GM18520 (cell line): ENCODE data around the gene NUDT13.

Source experiments
- ATAC-seq: cut with Tn5 transposase; IDR thresholded peaks from one replicate; pipeline ENCODE4 v1.9.1; 2021; ENCODE audit not compliant: unreplicated experiment

The NUDT13 gene

GRCh38 chr10:73161662-73162061, 51.4 kb downstream of the NUDT13 start:
- no peak for ATAC-seq

DNA sequence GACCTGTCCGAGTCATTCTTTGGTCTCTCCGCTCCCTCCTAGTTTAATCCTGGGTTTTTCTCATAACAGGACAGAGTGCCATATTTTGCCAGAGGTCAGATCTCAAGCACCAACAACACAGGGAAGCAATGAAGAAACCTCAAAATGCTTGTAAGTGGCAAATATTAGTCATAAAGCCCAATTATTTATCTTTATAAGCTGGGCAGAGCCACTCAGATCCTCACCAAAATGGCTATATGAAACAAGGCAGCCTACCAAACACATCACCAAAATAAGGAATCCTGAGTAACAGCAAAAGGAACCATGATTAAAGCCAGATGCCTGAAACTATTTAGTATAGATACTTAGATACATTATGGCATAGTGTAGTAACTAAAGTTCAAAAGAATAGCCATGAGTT, 52.8 kb downstream of the NUDT13 start:
- ATAC-seq: no peak

DNA sequence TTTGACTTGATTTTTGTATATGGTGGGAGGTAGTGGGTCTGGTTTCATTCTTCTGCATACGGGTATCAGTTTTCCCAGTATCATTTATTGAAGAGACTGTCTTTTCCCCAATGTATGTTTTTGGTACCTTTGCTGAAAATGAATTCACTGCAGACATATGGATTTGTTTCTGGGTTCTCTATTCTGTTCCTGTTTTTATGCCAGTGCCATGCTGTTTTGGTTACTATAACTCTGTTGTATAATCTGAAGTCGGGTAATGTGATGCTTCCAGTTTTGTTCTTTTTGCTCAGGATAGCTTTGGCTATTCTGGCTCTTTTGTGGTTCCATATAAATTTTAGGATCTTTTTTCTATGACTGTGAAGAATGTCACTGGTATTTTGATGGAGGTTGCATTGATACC, 56.7 kb downstream of the NUDT13 start:
- no peak for ATAC-seq

GRCh38 chr10:73167458-73167782, 57.2 kb downstream of the NUDT13 start:
- ATAC-seq: no peak

DNA sequence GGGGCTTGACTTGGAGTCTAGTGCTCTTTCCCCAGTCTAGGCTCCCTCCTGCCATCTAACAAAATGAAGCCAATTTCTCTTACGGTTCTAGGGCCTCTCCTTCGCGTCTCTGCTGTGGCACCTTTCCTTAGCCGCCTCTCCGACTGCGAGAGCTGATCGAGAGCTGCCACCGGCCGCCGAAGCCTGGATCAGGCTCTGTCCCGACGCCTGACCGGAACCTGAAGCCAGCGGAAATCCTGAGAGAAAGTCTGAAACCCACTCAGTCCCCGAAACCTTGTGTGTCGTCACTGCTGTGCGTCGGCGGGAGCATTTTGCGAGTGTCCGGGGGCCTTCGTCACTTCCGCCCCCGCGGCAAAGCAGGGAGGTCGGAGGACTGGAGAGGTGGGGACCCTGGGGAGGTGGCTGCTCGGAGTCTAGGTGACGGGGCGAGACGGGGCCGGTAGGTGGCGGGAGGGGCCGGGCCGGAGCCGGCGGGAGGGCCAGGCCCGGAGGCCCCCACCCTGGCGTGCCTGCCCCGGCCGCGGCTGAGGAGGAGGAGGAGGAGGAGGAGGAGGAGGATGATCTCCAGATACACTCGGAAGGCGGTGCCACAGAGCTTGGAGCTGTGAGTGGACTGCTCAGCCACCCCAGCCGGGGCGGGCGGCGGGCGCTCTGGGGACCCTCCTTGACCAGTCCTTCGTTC, 57.7 kb downstream of the NUDT13 start, which contains the start of the genes ECD and FAM149B1:
ECD (minus strand) TSS at position 226 of the 682 bp plus-strand sequence. CDS start 4,071 bp downstream, outside the sequence.
FAM149B1 (plus strand) TSS at position 337 of the 682 bp plus-strand sequence; CDS start at position 558, 221 bp downstream.
- peak; percentile 85 for ATAC-seq

DNA sequence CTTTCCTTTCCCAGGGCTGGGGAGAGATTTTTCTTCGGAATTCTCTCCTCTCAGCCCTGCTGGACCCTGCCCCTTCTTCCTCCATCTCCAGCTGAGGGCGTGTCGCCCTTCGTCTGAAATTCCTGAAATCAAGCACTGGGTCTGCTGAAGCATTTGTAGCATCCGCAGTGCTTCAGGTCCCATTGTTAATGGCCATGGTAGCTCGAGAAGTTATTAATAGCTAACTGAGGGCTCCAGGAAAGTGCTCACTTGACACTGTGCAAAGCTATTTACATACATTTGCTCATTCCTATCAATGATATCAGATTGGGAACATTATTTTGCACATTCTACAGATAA, 58.2 kb downstream of the NUDT13 start:
- ATAC-seq: no peak

DNA sequence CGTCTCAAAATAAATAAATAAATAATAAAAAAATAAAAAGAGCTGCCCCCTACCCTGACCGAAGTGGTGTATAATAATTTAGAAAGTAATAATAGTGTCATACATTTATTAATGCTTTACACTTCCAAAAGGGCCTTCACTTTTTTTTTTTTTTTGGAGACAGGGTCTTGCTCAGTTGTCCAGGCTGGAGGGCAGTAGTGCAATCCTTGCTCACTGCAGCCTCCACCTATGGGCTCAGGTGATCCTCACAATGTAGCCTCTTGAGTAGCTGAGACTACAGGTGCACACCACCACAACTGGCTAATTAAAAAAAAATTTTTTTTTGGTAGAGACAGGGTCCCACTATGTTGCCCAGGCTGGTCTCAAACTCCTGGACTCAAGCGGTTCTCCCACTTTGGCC, 59.1 kb downstream of the NUDT13 start:
- ATAC-seq: no peak

DNA sequence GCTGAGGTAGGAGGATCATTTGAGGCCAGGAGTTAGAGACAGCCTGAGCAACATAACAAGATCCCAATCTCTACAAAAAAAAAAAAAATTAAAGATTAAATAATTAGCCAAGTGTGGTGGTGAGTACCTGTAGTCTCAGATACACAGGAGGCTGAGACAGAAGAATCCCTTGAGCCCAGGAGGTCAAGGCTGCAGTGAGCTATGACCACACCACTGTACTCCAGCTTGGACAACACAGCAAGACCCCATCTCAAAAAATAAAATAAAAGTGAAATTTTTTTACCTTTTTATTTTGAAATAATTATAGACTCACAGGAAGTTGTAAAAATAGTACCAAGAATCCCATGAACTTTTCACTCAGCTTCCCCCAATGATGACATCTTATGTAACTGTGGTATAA, 62.6 kb downstream of the NUDT13 start:
- no peak for ATAC-seq

DNA sequence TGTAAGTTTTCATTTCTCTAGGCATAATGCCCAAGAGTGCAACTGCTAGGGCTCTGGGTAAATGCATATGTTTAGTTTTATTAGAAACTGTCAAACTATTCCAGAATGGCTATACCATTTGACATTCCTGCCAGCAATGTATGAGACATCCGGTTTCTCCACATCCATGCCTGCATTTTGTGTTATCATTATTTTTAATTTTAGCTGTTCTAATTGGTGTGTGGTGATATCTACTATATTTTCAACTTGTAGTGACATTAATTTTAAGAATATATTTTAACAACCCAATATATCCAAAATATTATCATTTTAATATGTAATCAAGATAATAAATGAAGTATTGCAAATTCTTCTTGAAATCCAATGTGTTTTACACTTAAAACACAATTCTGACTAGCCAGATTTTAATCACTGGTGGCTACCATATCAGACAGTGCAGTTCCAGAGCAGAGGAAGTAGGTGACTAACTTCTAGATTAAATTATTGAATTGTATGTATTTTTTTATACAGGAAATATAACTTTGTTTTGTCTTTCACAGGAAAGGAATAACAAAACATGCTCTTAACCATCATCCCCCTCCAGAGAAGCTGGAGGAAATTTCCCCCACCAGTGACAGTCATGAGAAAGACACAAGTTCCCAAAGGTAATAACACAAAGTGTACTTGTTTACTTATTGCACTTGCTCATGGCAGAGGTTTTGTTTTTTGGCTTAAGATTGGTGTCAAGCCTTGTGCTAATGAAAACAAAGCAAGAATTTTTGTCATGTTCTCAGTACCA, 64.1 kb downstream of the NUDT13 start:
- ATAC-seq: no peak
